Measurements from ENCODE around the gene PTPRCAP.

Gene PTPRCAP

DNA sequence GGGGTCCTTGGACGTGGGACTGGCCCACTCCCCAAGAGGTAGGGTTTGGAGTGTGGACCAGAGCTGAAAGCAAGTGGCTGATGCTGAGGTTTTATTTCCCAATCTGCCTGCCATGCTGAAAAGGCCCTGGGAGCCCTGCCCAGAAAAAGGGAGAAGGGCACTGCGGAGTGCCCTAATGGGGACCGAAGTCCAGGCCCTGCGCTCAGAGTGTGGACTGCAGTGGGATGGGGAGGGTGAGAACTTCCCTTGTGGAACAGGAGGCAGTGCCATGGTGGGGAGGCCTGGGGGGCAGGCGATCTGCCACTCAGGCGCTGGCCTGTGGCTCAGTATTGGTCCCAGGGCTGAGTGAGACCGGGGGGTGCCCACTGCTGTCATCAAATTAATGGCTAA, 10.7 kb upstream of the PTPRCAP start:
- in situ Hi-C loops (cut with HindIII; ENCODE audit: low sequenced_read_pairs), result no loop called here
- DNase-seq (ENCODE audit: low read depth), result no peak
- no peak overlapping the region for H3K4me3 ChIP-seq (ENCODE audit: low read depth, low read length)
- TF ChIP-seq, protein P1, sequence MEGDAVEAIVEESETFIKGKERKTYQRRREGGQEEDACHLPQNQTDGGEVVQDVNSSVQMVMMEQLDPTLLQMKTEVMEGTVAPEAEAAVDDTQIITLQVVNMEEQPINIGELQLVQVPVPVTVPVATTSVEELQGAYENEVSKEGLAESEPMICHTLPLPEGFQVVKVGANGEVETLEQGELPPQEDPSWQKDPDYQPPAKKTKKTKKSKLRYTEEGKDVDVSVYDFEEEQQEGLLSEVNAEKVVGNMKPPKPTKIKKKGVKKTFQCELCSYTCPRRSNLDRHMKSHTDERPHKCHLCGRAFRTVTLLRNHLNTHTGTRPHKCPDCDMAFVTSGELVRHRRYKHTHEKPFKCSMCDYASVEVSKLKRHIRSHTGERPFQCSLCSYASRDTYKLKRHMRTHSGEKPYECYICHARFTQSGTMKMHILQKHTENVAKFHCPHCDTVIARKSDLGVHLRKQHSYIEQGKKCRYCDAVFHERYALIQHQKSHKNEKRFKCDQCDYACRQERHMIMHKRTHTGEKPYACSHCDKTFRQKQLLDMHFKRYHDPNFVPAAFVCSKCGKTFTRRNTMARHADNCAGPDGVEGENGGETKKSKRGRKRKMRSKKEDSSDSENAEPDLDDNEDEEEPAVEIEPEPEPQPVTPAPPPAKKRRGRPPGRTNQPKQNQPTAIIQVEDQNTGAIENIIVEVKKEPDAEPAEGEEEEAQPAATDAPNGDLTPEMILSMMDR (IDR thresholded peaks at IDR 0.05; ENCODE audit: low read depth, low read length, missing control alignments), result no peak

DNA sequence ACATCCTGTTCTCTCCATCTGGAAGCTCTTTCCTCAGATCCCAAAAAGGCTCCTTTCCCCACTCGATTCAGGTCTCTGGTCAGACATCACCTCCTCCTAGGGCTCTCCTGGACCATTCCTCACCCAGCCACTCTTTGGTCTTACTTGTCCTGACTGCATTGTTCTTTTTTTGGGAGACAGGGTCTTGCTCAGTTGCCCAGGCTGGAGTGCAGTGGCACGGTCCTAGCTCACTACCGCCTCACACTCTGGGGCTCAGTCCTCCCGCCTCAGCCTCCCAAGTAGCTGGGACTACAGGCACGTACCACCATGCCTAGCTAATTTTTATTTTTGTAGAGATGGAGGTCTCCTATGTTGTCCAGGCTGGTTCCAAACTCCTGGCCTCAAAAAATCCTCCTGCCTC, 8.0 kb upstream of the PTPRCAP start:
- in situ Hi-C loops (cut with HindIII; ENCODE audit: low sequenced_read_pairs), result no loop called here
- TF ChIP-seq, protein P1 (IDR thresholded peaks at IDR 0.05; ENCODE audit: low read depth, low read length, missing control alignments), result no peak
- no peak for DNase-seq (ENCODE audit: low read depth)
- H3K4me3 ChIP-seq (ENCODE audit: low read depth, low read length), result no peak overlapping the region

DNA sequence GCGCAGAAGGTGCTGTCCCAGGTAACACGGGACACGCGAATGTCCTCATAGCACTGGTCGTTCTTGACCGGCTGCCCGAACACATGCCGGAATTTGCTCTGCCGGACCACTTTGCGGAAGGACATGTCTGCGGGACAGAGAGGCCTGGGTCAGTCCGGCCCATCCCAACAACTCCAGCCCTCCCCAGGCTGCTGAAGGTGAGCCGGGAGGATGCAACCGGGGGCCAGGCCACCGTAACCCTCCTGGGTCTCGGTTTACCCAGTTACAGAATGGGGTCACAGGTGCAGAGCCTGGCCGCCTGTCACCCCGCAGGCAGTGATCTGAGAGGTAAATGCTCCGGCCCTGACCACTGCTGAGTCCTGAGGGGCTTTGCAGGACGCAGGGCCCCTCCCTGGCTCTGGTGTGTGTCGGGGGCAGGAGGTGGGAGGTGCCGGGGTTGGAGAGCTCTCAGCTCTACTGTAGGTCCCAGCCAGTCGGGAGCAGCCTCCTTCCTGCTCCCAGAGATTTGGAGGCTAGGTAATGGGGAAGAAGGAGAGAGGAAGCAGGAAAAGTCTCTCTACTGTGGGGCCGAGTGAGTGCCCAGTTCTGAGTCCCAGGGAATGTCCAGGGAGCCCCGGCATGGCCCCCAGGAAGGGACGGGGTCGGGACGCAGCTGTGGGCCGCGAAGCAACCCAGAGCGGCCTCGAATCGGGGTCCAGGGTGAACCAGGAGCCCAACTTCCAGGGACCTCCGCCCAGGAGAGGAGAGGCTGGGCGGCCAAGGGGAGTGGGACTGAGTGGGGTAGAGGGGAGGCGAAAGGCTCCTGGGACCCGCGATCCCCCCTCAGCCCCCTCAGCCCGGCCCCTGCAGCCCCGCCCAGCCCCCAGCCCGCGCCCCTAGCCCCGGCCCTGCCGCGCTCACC, 5.3 kb upstream of the PTPRCAP start:
- in situ Hi-C loops (cut with HindIII; ENCODE audit: low sequenced_read_pairs), result no loop called here
- TF ChIP-seq, protein P1 (IDR thresholded peaks at IDR 0.05; ENCODE audit: low read depth, low read length, missing control alignments), result no peak
- DNase-seq (ENCODE audit: low read depth), result no peak
- H3K4me3 ChIP-seq (ENCODE audit: low read depth, low read length), result peak overlapping the region; percentile 79

DNA sequence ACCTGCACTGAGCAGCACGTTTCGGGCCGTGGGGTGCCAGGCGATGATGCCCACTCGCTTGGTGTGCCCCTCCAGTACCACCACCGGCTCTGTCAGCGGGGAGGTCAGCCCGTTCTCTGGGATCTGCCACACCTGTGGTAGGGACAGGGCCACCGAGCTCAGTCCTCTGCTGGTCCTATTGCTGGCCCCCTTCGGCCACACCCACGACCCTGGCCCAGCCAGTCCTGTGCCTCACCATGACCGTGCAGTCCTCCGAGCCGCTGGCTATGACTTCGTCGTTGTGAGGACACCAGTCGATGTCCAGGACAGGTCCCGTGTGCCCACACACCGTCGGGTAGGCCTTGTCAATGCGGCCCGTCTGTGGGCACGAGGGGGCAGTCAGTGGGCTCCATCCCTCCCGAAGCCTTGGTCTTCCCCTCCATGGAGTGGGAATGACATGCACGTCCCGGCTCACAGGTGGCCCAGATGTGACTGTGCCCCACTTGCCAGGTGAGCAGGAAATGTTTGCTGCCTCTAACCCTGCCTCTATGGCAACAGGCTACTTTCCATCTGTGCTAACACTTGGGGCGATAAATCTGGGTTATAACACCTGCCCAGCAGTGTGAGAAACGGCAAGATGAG, 4.4 kb upstream of the PTPRCAP start:
- TF ChIP-seq, protein P1 (IDR thresholded peaks at IDR 0.05; ENCODE audit: low read depth, low read length, missing control alignments), result no peak
- no peak overlapping the region for H3K4me3 ChIP-seq (ENCODE audit: low read depth, low read length)
- in situ Hi-C loops (cut with HindIII; ENCODE audit: low sequenced_read_pairs), result no loop called here
- no peak for DNase-seq (ENCODE audit: low read depth)

DNA sequence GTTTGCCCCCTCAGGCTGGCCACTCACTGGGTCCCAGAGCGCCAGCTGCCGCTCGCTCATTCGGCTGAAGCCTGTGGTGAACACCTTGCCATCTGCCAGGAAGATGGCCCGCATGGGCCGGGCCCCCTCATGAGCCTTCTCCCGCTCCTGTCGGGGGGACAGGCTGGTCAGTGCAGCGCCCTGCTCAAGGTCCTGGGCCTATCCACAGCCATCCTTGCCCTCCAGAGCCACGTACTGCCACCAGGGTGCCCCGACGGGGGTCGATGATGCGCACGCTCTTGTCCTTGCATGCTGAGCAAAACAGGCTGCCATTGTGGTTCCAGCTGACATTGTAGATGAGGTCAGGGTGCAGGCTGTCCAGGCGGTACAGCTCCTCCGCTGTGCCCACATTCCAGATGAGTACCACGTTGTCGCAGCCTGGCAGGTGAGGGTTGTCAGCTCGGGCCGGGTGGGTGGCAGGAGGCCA, 3.6 kb upstream of the PTPRCAP start:
- TF ChIP-seq, protein P1 (IDR thresholded peaks at IDR 0.05; ENCODE audit: low read depth, low read length, missing control alignments), result no peak
- DNase-seq (ENCODE audit: low read depth), result no peak
- in situ Hi-C loops (cut with HindIII; ENCODE audit: low sequenced_read_pairs), result no loop called here
- H3K4me3 ChIP-seq (ENCODE audit: low read depth, low read length), result no peak overlapping the region

DNA sequence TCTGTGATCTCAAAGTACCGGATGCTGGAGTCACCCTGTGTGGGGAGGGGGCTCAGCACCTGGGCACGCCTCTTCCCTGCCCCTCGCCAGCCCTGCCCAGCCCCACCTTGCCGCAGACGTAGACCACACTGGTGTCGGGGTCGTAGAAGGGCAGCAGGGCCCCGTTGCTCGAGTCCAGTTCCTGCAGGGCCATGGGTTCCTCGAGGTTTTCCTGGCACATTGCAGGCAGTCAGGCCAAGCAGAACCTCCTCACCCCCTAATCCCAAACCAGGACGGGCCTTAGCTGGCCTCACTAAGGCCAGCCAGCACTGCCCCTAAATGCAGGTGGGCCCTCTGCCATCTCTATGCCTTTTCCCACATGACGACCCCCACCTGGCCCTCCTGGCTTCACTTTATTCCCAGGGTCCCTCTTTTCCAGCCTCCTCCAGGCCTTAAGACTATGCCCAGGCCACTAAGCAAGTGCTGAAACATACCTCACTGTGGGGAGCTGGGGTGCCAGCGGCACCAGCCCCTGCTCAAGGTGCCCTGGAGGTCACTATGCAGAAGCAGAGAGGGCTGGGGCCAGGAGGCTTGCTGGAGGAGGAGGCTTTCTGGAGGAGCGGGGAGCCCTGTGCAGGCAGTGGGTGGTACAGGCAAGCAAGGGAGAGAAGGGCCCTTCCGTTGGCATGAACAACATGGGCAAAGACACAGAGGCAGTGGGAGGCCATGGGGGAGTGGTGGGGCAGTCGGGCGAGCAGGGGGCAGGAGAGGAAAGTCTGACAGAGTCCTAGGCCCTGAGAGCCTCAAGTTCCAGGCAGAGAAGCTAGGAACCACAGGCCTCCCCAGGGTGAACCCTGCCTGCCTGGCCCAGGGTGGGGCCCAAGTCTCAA, 3.0 kb upstream of the PTPRCAP start:
- no peak for DNase-seq (ENCODE audit: low read depth)
- TF ChIP-seq, protein P1 (IDR thresholded peaks at IDR 0.05; ENCODE audit: low read depth, low read length, missing control alignments), result no peak
- in situ Hi-C loops (cut with HindIII; ENCODE audit: low sequenced_read_pairs), result no loop called here
- no peak overlapping the region for H3K4me3 ChIP-seq (ENCODE audit: low read depth, low read length)
